Measurements from ENCODE around the gene EVX2.

Gene EVX2

DNA sequence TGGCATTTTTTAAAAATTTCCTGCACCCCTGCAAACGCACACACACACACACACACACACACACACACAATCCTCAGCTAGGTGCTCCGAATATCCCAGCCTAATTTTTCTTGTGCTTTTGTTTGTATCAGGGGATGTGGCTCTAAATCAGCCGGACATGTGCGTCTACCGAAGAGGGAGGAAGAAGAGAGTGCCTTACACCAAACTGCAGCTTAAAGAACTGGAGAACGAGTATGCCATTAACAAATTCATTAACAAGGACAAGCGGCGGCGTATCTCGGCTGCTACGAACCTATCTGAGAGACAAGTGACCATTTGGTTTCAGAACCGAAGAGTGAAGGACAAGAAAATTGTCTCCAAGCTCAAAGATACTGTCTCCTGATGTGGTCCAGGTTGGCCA lies 10.6 kb upstream of the EVX2 start:
- DNase-seq, result no peak

DNA sequence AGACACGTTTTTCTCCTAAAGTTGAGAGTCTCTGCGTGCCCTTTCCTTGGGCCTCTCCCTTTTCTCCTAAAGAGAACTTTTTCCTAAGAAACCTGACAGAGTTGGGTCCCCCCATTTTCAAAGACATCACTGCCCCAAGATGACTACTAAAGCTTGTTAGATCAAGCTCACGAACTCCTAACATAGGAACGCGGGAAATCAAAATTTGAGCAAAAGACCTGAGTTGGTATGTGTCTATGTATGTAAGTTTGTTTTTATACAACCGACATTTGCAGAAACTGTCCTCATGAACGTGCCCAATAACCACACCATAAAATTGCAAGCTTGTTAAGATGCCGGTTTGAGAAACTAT lies 10.1 kb upstream of the EVX2 start:
- no peak for DNase-seq

DNA sequence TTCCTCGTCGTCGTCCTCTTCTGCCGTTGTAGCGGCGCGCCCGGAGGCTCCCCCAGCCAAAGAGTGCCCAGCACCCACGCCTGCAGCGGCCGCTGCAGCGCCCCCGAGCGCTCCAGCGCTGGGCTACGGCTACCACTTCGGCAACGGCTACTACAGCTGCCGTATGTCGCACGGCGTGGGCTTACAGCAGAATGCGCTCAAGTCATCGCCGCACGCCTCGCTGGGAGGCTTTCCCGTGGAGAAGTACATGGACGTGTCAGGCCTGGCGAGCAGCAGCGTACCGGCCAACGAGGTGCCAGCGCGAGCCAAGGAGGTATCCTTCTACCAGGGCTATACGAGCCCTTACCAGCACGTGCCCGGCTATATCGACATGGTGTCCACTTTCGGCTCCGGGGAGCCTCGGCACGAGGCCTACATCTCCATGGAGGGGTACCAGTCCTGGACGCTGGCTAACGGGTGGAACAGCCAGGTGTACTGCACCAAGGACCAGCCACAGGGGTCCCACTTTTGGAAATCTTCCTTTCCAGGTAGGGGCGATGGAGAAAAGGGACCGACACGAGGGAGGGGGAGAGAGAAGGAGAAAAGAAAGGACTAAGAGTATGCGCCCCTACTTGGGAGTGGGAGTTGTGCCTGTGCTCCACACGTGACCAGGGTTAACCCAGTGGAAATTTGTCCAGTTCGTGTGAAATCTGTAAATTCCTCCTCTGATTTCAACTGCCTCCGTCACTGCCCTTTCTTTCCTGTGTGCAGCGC lies 9.6 kb upstream of the EVX2 start:
- no peak for DNase-seq

DNA sequence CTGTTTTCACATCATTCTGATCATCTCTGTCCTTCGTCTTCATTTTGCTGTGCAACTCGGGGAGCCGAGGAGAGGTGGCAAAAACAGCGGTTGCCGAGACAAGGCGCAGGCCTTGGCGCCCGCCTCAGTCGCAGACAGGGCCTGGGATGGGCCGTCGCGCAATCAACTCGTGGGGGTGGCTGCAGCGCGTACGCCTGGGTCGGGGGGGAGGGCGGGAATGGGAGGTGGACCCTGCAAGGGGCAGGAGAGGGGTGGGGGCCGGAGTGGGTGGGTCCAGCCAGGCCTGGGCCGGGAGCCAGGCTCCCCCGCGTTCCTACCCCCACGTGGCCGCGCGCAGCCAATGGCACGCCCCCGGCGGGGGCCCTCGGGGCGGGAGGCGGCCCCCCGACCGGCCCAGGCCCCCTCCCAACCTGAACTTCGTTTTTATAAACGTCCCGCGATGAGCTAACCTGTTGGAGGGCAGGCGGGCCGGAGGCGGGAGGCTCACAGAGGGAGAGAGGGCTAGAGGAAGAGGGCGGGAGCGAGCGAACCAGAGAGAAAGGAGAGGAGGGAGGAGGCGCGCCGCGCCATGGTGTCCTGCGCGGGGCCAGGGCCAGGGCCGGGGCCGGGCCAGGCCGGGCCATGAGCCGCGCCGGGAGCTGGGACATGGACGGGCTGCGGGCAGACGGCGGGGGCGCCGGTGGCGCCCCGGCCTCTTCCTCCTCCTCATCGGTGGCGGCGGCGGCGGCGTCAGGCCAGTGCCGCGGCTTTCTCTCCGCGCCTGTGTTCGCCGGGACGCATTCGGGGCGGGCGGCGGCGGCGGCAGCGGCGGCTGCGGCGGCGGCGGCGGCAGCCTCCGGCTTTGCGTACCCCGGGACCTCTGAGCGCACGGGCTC lies 8.7 kb upstream of the EVX2 start, which contains the start of gene HOXD13:
Gene HOXD13 (plus strand): TSS at position 452 of the 875 bp plus-strand sequence. CDS start 170 bp downstream, at position 622.
- no peak for DNase-seq

DNA sequence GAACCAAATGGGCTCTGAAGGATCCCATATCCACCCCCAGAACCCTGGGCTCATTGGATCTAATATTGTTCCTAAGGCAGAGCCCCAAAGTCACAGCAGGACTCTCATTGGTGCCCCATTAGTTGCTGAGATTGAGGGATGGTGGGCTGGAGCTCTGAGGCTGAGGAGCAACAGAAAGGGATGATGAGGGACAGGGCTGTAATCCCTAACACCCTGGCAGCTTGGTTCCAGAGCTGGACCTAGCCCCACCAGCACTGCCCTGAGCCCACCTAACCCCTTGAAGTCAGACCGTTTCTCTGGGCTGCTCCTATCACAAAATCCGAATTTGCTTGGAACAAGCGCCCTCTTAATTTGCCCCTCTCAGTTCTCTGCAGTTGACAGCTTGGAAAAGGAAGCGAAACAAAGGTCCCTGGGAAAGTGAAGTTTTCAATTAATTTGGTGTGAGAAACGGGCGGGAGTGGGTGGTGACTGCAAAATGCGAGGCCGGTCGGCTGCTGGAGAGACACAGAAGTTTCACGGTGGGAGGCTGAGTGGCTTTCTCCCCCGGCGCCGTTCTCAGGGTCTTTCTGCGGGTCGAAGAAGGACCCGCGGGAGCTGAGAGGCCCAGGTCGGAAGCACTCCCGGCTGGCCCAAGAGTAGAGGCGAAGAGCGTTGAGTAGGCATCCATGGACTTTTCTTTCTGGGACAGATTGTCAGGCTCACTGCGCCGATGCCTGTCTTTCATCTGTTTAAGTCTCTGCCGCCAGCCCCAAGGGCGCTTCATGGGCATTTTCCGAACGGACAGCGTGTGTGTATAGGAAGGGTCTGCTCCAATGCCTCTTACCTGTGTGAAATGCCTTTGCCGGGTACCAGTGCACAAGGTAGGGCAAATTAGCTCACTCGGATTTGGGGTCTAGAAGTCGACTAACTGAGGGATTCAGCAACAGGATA lies 7.8 kb upstream of the EVX2 start:
- no peak for DNase-seq

DNA sequence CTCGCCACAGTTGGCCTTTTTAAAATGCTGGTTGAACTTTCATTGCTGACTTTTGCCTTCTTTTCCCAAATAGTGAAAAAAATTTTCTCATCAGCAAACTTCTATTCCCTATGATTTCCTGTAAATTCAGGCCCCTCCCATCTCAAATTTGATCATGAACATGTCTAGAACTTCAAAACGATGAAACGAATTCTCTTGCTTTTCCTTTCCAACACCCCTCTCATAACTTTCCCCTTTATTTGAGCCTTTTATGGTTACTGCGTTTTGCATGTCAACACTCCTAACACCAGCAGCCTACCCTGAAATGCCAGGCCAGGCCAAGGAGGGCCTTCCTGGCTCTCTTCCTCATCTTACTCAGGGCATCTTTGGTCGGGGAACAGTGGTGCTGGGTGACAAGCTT lies 7.1 kb upstream of the EVX2 start:
- no peak for DNase-seq

DNA sequence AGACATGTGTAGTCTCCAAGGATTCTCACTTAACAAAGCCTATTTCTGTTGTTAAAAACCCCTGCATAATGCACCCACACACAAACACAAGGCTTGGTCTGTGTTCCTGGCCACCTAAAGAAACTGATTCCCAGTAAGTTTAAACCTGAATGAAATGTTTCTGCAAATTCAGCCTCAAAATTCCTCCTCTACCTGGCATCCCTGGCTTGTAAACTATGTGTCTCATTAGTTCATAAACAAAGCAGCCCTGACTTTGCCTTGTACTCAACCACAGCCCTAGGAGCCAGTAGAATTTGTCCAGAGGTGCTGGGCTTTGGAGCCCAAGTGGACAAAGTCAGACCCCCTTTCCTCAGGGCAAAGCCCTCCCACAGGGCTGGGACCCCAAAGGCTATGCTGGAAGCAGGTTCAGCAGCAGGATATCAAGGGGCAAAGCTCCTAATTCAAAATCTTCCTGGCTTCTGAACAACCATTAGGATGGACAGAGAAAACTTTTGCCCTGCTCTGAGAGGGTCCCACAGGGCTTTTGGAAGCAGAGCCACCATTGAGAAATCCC lies 6.2 kb upstream of the EVX2 start:
- no peak for DNase-seq

DNA sequence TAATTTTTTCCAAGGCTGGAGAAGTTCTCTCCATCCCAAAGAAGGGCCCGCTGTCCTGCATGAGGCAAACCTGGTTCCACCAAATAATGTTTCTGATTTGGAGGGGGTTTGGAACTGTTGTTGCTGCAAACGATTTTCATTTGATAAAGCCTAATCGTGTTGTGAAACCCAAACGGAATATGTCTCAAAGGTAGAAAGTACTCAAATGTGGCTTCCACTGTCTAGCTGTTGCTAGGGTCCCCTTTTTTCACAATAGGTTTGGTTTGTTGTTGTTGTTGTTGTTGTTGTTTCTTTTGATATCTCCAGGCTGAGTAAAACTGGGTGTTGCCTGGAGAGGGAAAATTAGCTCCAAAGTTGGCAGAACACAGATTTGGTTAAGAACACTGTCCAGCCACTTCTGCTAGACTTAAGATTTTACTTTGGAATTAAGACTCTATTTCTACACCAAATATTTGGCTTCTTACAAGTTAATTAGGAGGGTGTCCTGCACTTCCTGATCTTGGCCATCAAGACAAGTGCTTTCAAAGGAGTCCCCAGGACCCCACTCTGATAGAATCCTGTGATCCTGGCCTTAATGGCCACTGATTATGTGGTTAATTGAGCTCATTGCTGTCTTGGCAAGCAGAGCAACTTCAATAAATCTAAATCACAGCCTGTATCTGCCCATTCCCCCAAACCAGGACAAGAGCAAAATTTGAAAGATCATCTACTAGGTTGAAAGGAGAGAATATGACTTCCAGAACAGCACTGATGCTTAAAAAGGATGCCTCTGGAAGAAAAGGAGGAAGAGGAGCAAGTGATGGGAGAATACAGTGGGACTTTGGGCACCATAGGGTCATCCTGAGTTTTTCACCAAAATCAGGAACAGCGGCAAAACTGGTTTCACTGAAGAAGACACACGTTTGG lies 5.4 kb upstream of the EVX2 start:
- DNase-seq, result no peak

DNA sequence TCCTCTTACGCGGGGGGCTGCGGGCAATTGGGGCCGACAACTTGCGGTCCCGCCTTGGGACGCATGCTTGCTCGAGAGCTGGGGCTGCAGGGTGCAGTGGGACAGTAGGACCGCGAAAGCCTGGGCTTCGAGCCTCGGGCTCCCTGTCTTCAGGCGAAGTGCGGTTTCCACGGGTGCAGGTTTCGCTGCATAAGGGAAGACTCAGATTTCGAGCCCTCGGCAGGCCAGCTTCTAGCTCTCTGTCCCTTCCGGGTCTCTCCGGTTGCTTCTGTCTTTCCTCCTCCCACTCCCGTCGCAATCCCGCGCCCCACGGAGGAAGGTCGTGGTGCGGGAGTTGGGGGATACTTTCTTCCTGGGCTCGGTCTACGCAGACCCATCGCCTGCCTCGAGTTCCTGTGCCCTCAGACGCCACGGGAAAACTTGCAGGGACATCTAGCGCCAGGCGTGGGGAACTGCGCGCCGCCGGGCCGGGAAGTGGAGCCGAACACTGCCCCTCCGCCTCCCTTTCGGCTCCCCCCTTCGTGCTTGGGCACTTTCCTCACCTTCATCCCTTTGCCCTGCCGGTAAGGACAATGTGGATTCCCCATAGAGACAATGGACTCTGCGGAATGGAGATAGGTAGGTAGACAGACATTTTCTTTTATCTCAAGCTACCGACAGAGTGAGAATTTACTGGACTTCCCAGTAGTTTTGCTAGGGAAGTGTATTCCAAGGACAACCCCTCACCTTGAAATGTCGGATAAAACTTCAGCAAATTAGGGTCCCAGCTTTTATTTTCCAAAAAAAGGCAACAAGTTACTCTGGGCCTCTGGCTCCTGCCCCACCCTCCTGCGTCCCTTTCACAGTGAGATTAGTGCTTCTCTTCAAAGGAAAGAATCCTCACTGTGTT lies 4.5 kb upstream of the EVX2 start:
- no peak for DNase-seq

DNA sequence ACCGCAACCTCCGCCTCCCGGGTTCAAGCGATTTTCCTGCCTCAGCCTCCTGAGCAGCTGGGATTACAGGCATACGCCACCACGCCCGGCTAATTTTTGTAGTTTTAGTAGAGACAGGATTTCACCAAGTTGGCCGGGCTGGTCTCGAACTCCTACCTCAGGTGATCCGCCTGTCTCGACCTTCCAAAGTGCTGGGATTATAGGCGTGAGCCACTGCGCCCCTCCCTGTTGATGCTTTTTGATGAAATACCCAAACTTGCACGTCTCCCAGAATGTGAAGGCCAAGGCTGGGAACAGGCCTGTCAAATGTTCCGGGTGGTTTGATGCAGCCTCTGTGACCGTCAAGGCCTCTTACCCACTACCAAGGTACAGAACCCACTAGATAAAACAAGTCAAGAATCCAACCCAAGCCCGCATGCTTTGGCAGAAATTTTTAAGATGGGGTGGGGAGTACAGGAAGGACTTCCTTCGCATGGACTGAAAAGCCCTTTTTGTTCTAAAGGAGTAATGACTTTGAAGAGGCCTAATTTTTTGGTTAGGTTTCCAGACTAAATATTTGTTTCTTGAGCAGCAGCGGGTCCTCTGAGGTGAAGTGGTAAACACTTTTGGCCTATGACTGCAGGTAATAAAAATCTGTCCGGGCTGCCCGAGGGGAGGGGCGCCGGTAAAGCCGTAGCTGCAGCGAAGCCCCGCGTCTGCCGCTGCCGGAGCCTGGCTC lies 3.7 kb upstream of the EVX2 start:
- DNase-seq, result no peak

DNA sequence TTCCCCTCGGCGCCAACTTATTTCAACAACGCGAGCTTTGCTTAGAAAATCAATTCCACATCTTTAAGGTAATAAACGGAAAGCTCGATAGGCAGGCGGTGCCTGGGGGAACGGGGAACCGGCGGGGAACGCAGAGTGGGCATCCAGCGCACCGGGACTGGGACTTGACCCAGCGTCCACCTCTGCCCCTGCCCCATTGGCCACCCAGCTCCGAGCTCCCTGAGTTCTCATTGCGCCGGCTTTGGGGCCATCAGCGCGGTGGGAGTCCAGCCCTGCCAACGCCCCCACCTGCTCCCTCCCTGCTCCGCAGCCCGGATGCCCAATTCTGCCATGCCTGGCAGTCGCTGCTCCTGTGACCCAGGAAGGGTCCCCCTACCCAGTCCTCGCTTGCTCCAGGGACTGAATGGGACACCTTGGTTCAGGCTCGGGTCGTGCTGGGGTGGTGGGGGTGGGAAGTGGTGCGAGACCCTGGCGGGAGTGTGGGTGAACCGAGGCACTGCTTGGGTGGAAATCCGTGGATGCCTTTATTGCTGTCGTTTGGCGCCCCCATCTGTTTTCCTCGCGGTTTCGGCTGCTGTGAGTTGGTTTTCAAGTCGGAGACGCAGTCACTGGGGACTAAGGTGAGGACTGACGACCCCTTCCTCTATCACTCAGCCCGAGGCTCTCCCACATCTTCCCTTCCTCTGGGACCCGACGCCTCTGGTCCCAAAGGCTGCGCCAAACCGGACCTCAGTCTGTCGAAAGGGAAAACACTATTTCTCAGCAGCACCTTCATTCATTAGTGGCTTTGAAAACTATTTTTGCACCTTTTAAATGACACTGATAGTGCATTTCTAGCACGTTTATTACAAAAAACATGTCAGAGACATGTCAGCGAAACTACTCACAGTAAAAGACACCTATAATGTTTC lies 2.4 kb upstream of the EVX2 start:
- no peak for DNase-seq

DNA sequence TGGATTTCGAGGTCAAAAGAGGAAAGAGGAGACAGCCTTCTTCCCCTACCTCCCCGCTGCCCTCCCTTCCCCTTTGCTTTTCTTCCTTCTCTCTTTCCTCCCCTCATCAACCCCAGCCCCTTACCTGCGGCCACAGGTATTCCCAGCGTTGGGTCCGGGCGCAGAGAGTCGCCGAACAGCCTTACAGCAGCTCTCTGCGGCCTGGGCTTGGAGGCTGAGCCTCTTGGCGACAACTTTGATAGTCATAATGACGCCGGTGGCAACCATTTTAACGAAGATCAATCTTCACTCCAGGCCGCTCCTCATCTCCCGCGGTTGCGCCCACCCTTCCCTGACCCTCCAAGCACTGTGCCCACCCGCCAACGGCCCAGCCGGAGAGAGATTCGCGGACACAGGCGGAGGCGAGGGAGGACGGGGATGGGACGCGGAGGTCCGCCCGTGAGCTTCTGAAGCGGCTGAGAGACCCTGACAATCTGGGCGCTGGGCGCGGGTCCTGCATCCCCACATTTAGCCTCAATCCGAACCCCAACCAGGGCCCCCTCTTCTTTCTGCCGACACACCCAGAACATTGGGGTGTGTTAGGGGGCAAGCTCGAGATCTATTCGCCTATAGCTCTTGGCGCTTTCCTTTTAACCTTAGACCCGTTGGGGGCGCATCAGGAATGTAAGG lies 1.5 kb upstream of the EVX2 start:
- DNase-seq, result no peak

DNA sequence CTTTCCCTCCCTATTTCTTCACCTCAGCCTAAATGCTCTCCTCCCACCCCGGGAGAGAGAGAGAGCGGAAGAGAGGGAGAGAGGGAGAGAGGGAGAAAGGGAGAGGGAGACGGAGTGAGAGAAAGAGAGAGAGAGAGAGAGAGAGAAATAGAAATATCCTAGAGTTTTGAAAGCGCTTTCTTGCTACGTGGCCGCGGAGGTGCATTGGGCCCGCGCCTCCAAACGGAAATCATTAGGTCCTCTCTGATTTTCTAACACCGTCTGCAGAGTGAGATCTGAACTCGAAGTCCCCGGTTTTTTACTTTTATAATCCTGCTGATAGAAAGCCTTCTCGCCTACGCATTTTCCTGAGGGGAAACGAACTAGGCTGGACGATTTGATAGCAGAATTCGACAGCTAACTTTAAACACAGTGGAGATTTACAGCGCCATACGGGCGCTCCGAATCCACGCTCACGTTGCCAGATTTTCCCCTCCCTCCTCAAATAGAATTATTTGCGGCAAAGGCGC lies 903 bp upstream of the EVX2 start:
- DNase-seq, result no peak

DNA sequence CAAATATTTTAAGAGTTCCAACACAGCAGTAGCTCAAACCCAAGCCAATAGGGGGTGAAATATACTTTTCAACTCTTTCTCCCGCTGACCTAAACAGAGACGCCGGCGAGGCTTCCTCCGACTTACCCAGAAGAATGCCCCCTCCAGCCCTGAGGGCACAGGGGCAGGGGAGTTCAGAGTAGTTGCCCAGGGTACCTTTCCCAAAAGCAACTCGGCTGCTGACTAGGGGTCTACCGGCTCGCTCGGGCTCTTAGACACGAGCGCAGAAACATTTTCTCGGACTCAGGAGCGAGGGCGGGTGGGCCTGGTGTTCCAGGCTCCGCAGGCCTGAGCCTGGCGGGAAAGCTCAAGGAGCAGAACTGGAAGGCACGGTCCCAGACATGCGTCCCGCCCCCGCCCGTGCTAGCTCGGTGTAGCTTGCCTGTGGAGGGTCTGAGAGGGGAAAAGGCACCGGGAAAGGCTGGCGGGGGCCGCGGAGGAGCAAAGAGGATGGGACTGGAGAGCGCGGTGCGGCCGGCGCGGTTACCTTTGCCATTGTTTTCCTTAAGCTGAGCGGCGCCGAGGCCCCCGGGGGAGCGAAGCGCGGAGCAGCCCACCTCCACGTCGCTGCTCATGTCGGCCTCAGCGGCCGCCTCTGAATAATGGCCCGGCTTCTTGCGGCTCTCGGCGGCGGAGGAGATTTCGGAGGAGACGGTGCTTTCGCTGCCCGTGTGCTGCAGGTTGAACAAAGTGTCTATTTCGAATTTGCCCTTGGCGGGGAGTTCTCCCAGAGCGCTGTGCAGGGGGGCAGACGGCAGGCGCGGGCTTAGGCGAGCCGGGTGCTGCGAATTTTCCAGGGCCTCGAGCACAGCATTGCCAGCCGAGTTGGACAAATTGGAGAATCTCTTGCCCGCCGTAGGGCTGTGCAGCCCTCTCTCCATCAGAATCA lies 674 bp downstream of the EVX2 start:
- DNase-seq, result no peak

DNA sequence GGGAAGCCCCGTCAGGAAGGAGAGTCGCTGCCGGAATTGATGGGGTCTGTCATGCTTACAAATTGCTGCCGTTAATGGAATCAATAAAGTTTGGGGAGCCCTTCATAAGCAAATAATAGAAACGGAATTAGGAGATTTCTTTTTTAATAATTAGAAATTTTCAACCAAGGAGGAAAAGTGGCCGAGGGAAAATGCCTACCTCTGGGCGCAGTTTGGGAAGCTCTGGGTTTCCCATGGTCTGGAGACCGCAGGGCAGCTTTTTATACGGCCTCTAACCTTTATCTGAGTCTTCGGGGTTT lies 1.3 kb downstream of the EVX2 start:
- DNase-seq, result no peak

DNA sequence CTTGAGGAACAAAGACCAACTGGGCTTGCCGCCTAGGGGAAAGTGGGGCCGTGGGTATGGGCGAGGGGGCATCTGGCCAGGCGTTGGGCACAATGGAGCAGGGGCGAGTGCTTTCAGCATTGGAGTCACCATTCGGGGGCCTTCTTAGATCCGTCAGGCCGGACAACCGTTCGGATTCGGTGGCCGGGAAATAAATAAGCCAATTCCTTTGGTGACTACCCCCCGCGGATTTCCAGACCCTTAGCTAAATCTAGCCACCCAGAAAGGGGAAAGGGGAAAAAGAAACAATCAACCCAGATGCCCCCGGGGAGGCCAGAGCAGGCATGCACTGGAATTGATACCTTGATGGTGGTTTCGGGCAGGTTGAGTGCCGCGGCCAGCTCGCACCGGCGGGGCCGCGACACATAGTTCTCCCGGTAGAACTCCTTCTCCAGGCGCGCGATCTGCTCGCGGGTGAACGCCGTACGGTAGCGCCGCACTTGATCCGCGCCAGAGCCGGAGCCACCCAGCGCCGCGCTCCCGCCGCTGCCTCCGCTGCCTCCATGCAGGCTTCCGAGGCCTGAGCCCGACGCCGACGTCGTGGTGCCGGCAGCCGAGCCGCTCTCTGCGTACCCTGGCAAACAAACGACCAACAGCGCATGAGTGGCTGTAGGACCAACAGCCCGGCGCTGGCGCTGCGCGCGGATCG lies 1.8 kb downstream of the EVX2 start:
- no peak for DNase-seq
